Vein endothelial cell (primary cell): ENCODE data around the gene HLA-DRA. TPM values are rescaled to one million over a fixed set of nuclear protein-coding genes. Genes with fewer than 3 reads are reported as not detected.

Source experiments
- total RNA-seq: library from RNA; depleted of rRNA; stranded (reverse); fragments of >200 nt; gene quantifications from 2 replicates; pipeline ENCODE4 v1.2.3, GENCODE V29; 2012

HLA-DRA gene
- total RNA-seq: not detected in 2 replicates

DNA sequence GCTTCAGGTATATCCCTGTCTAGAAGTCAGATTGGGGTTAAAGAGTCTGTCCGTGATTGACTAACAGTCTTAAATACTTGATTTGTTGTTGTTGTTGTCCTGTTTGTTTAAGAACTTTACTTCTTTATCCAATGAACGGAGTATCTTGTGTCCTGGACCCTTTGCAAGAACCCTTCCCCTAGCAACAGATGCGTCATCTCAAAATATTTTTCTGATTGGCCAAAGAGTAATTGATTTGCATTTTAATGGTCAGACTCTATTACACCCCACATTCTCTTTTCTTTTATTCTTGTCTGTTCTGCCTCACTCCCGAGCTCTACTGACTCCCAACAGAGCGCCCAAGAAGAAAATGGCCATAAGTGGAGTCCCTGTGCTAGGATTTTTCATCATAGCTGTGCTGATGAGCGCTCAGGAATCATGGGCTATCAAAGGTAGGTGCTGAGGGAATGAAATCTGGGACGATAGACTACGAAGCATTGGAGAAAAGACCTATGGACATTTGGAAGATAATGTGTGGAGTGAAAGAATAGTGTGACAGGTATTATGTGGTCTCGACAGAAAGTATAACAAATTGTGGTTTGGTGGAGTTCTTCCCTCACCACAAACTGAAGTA is at the start of gene HLA-DRA:
HLA-DRA (plus strand) TSS at position 286 of the 613 bp plus-strand sequence; CDS start at position 350, 64 bp downstream.

GRCh38 chr6:32406857-32407256 is 32.8 kb upstream of the HLA-DRA start, which contains the start of gene BTNL2:
Gene BTNL2 (minus strand): TSS chr6:32407181. CDS start chr6:32407123, 58 bp downstream.

Other genes starting within 250 kb of the HLA-DRA start
- 43.5 and 53.6 TPM in 2 replicates for gene PBX2, start 249.7 kb upstream of the HLA-DRA start, total RNA-seq
- gene GPSM3, start 247.2 kb upstream of the HLA-DRA start, total RNA-seq: 9.8 and 18.0 TPM in 2 replicates
- 53.6 and 68.6 TPM in 2 replicates for gene NOTCH4, start 215.8 kb upstream of the HLA-DRA start, total RNA-seq
- not detected in 2 replicates for gene TSBP1, start 68.0 kb upstream of the HLA-DRA start, total RNA-seq
- not detected in 2 replicates for gene BTNL2, start 32.7 kb upstream of the HLA-DRA start, total RNA-seq
- gene HLA-DRB5, start 90.4 kb downstream of the HLA-DRA start, total RNA-seq: 0.33 TPM in 1 of 2 replicates, not detected in the other
- gene HLA-DRB1, start 150.0 kb downstream of the HLA-DRA start, total RNA-seq: 0.10 and 1.3 TPM in 2 replicates
- gene HLA-DQA1, start 197.5 kb downstream of the HLA-DRA start, total RNA-seq: not detected in 2 replicates
- gene HLA-DQB1, start 226.8 kb downstream of the HLA-DRA start, total RNA-seq: not detected in 2 replicates